Epithelial cell of esophagus (primary cell): ENCODE results near the gene TMEM135.

Source experiments
- DNase-seq: peaks from one replicate; pipeline ENCODE4 v3.0.0; 2010; ENCODE audit warnings: low read depth
- H3K4me3 ChIP-seq: 2 replicates; pipeline ENCODE4 v1.5.1; 2011; ENCODE audit warnings: mild to moderate bottlenecking, low read length, control low read depth
- TF ChIP-seq, protein P1 (sequence below): IDR thresholded peaks from 2 replicates; pipeline ENCODE4 v1.5.1; 2011; ENCODE audit warnings: low read depth, mild to moderate bottlenecking, low read length, control low read depth, inconsistent platforms; ENCODE audit not compliant: insufficient read depth; ENCODE audit errors: missing control alignments

TMEM135 gene

GRCh38 chr11:87213444-87213843 is 175.7 kb downstream of the TMEM135 start:
- no peak for DNase-seq
- TF ChIP-seq, protein P1, sequence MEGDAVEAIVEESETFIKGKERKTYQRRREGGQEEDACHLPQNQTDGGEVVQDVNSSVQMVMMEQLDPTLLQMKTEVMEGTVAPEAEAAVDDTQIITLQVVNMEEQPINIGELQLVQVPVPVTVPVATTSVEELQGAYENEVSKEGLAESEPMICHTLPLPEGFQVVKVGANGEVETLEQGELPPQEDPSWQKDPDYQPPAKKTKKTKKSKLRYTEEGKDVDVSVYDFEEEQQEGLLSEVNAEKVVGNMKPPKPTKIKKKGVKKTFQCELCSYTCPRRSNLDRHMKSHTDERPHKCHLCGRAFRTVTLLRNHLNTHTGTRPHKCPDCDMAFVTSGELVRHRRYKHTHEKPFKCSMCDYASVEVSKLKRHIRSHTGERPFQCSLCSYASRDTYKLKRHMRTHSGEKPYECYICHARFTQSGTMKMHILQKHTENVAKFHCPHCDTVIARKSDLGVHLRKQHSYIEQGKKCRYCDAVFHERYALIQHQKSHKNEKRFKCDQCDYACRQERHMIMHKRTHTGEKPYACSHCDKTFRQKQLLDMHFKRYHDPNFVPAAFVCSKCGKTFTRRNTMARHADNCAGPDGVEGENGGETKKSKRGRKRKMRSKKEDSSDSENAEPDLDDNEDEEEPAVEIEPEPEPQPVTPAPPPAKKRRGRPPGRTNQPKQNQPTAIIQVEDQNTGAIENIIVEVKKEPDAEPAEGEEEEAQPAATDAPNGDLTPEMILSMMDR, result no peak
- H3K4me3 ChIP-seq, result no peak overlapping the region

GRCh38 chr11:87215236-87215635 is 177.5 kb downstream of the TMEM135 start:
- H3K4me3 ChIP-seq, result no peak overlapping the region
- TF ChIP-seq, protein P1, result no peak
- DNase-seq, result peak; percentile 30

DNA sequence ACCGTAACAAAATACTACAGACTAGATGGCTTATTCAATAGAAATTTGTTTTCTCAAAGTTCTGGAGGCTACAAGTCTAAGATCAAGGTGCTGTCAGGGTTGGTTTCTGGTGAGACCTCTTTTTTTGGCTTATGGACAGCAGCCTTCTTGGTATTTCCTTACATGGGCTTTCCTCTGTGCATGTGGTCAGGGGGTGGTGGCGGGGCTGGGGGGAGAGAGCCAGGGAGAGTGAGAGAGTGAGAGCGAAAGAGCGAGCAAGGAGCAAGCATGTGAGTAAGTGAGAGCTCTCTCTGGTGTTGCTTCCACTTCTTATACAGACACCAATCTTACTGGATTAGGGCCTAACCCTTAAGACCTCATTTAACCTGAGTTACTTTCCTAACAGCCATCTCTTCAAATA is 181.5 kb downstream of the TMEM135 start:
- H3K4me3 ChIP-seq, result no peak overlapping the region
- TF ChIP-seq, protein P1, result no peak
- DNase-seq, result no peak

DNA sequence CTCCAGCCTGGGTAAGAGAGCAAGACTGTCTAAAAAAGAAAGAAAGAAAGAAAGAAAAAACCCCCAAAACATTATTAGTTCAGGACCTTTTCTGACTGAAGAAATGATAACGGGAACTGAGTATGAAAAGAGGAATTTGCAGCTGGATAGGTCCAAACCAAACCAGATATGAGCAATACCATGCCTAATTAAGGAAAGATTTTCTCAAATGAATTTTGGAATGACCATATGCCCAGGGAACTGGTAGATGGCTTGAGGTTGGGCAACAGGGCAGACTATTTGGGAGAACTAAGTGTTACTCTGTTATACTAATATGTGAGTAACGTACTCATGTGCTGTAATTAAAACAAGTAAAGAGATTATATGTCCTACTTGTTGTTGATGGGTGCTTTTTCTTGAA is 186.1 kb downstream of the TMEM135 start:
- no peak for DNase-seq
- TF ChIP-seq, protein P1, result no peak
- H3K4me3 ChIP-seq, result no peak overlapping the region

DNA sequence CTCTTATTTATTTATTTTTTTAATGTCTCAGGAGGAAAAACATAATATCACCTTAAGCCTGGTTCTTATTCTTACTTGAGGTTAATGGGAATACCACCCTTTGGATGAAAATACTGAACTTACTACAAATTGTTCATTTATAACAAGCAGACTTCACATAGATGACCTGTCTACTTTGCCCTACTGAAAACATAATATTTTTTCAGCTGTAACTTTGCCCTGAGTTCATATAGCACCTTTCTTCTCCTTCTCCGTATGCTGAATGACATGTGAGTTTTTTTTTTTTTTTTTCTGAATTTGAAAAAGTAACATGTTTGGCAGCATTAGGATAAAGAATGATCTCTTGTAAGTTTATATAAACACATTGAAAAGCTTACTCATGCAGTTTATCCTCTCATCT is 186.8 kb downstream of the TMEM135 start:
- DNase-seq, result no peak
- TF ChIP-seq, protein P1, result no peak
- H3K4me3 ChIP-seq, result no peak overlapping the region

DNA sequence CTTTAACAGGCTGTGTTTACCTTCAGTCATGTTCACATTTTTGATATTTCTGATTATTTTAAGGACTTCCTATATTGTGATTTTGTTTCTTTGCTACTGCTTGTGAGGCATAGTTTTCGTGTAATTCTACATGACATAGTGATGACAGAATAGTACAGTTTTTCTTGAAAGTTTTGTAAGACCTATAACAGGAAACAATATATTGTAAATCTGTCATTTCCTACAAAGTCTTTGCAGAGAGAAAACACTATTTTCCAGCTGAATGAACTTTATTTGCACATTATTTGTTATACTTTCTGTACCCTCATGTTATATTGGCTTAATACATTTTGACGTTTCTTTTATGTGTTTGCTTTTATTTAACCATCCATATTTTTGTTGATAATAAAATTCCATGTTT is 191.1 kb downstream of the TMEM135 start:
- TF ChIP-seq, protein P1, result no peak
- no peak for DNase-seq
- H3K4me3 ChIP-seq, result no peak overlapping the region

GRCh38 chr11:87230995-87231394 is 193.3 kb downstream of the TMEM135 start:
- DNase-seq, result no peak
- TF ChIP-seq, protein P1, result no peak
- H3K4me3 ChIP-seq, result no peak overlapping the region
